Measurements from ENCODE around the gene GALNT1.

Gene GALNT1

DNA sequence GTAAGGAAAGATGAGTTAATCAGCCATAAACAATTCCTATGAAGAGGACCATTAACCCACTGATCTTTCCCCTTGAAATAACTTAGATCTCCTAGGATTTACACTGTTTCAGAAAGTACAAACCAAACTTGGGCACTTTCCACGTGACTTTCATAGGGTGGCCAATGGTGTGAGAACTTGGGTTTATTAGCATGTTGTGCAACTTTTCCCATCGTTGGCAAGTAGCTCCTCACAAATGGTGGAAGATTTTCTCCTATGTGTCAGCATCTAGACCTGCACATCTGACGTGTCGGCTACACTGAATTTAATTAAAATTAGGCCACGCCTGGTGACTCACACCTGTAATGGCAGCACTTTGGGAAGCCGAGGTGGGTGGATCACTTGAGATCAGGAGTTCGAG, 116.3 kb downstream of the GALNT1 start:
- no peaks in the 10 kb centered on the region for H3K27me3 Mint-ChIP-seq
- DNase-seq: no peak
- no peak for ATAC-seq
- H3K9me3 Mint-ChIP-seq: no peaks in the 10 kb centered on the region
- H3K27ac Mint-ChIP-seq: no peak overlapping the region
- no peaks in the 10 kb centered on the region for H3K4me1 Mint-ChIP-seq
- no peak overlapping the region for H3K4me3 Mint-ChIP-seq

DNA sequence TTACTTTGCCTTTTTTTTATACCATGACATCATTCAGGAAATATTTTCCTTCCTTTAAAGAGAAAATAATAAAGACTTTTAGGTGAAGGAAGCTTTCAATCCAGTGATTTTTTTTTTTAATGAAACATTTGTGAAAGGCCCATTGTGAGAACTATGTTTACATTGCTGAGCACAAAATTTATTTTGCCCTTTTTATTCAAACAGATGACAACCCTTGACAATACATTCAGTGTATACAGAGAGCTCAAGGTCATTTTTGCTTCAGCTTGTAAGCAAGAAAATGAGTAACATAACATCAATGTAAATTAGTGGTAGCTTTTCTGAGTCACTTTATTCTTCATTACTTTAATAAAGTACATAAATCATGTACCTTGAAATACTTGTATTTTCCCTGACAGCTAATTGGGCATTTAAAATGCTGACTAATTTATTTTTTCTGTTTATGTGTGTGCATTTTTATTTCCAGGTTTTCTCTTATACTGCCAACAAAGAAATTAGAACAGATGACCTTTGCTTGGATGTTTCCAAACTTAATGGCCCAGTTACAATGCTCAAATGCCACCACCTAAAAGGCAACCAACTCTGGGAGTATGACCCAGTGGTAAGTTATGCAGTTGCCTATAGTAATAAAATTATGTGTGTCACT, 121.6 kb downstream of the GALNT1 start:
- H3K9me3 Mint-ChIP-seq: no peaks in the 10 kb centered on the region
- no peak for ATAC-seq
- H3K27me3 Mint-ChIP-seq: no peaks in the 10 kb centered on the region
- no peak overlapping the region for H3K4me3 Mint-ChIP-seq
- no peaks in the 10 kb centered on the region for H3K4me1 Mint-ChIP-seq
- no peak for DNase-seq
- no peak overlapping the region for H3K27ac Mint-ChIP-seq

DNA sequence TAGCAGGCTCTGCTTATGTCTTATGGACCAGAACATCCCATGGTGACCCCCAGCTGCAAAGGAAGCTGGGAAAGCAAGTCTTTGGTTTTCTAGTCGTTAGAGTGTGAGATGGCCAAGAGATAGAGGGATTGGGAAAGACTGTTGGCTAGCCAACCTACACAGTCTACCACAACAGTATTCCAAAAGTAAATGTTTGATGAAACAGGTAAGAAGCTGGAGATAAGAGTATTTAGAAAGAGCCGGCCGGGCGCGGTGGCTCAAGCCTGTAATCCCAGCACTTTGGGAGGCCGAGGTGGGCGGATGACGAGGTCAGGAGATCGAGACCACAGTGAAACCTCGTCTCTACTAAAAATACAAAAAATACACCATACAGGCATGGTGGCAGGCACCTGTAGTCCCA, 124.4 kb downstream of the GALNT1 start:
- H3K27me3 Mint-ChIP-seq: no peaks in the 10 kb centered on the region
- H3K4me3 Mint-ChIP-seq: no peak overlapping the region
- no peaks in the 10 kb centered on the region for H3K9me3 Mint-ChIP-seq
- no peak overlapping the region for H3K27ac Mint-ChIP-seq
- DNase-seq (no peak), ATAC-seq (no peak)
- H3K4me1 Mint-ChIP-seq: no peaks in the 10 kb centered on the region

DNA sequence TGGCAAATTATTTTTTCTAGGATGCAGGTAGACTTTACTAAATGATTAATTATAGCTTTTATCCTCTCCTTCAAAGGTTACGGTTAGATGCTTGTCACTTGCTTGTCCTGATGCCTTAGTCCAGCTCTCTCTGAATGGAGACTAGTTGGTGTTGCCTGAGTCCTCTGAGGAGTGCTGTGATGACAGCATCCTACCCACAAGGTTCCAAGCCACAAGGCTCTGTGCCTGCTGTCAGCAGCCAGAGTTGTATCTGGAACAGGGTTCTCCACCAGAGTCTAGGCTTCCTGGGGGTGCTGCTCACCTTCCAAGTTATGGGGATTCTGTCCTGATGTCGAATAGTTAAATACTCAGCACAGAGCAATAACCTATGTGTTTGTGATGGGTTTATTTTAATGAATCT, 125.7 kb downstream of the GALNT1 start:
- DNase-seq (no peak), ATAC-seq (no peak)
- Mint-ChIP-seq H3K27ac (no peak overlapping the region), H3K27me3 (no peaks in the 10 kb centered on the region), H3K4me1 (no peaks in the 10 kb centered on the region), H3K9me3 (peaks cover 0 to 2% of the 10 kb centered on the region in 2 donors), H3K4me3 (no peak overlapping the region)

DNA sequence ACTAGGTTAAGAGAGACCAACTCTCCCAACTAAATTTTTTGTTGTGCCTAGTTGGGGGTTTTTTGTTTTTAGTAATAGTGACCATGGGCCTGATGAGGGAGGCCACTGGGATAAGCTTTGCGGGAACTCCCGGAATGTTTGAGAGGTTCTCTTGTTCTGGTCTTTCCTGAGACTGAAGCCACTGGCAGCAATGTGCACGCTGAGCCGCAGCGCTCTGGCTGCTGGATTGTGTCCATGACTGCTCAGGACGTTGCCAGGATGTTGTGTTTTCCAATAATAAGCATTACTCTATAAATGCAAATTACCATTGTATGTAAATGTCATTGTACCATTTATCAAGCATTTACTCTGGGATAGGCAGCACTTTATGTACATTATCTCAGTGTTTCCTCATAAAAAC, 126.1 kb downstream of the GALNT1 start:
- Mint-ChIP-seq H3K27me3 (no peaks in the 10 kb centered on the region), H3K9me3 (peaks cover 0 to 5% of the 10 kb centered on the region in 2 donors), H3K4me1 (no peaks in the 10 kb centered on the region), H3K27ac (no peak overlapping the region), H3K4me3 (no peak overlapping the region)
- ATAC-seq: no peak
- no peak for DNase-seq

DNA sequence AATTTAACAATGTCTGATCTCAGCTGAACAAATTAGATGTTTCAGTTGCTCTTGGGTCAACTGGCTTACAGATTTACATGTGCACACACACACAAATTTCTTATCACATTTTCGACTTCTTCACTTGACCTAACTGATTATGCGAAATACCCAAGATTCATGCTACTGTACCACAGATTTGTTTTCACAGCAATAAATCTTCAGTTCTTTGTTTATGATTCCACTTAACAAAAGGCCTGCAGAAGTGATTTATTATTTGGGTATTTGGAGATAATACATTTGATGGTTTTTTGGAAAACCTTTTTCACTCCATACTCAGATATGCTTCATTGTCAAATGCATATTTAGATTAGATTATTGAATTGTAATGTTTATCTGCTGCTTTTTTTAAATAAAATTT, 129.0 kb downstream of the GALNT1 start:
- H3K4me3 Mint-ChIP-seq: no peak overlapping the region
- DNase-seq (no peak), ATAC-seq (no peak)
- H3K27me3 Mint-ChIP-seq: no peaks in the 10 kb centered on the region
- H3K9me3 Mint-ChIP-seq: peaks cover 5 to 7% of the 10 kb centered on the region in 2 donors
- no peak overlapping the region for H3K27ac Mint-ChIP-seq
- H3K4me1 Mint-ChIP-seq: no peaks in the 10 kb centered on the region

DNA sequence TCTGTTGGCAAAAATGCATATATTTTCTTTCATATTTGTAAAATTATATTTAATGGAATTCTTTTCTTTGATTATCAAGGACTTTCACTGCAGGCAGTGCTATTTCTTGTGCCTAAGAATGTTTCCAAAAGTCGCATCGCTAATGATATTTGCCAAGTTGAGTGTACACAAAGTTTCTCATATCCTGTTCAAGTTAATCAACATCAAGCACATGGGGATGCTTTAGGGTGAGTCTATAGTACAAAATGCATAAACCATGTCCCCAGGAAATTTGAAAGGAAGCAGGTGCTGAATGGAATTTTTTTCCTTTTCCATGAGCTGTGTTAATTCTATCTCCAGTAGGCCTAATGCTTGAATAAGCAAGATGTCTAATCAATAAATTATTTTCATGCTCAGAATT, 129.7 kb downstream of the GALNT1 start:
- no peak overlapping the region for H3K27ac Mint-ChIP-seq

DNA sequence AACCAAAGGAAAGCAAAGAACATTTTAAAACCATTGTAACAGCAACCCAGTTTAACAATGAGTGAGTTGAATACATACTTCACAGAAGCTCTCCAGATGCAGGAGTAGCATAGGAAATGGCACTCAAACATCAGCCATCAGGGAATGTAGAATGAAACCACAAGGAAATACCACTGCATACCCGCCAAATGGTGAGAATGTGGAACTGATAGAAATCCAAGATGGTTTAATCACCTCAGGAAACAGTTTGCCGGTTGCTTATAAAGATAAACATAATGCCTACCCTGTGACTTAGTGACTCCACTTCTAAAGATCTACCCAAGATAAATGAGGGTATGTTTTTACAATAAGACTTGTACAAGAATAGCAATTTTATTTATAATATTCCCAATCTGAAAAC, 132.0 kb downstream of the GALNT1 start:
- Mint-ChIP-seq H3K27ac (no peak overlapping the region), H3K4me3 (no peak overlapping the region), H3K27me3 (no peaks in the 10 kb centered on the region), H3K4me1 (no peaks in the 10 kb centered on the region), H3K9me3 (peaks cover 22 to 24% of the 10 kb centered on the region in 2 donors)
- ATAC-seq (no peak), DNase-seq (no peak)

More for the DNA sequence above, 129.7 kb downstream of the GALNT1 start:
- Mint-ChIP-seq H3K9me3 (peaks cover 7 to 8% of the 10 kb centered on the region in 2 donors), H3K27me3 (no peaks in the 10 kb centered on the region), H3K4me1 (no peaks in the 10 kb centered on the region), H3K4me3 (no peak overlapping the region)
- ATAC-seq (no peak), DNase-seq (no peak)

DNA sequence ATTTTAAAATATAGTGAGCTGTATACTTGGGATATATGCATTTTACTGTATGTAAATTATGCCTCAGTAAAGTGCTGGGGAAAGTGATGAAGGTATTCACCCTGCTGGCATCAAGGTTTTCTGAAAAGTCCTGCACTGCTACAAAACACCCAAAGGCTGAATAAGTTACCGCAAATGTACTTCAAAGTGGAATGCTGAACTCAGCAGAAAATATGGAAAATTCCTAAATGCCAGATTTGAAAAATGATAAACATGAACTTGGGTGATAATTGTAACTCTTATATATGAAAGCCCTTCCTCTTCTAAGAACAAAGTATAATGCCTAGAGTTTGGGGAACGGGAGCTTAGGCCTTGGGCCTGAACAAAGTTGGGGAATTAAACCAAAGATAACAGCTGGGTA, 133.0 kb downstream of the GALNT1 start:
- Mint-ChIP-seq H3K9me3 (peaks cover 25% of the 10 kb centered on the region in 2 donors), H3K4me3 (no peak overlapping the region), H3K27me3 (no peaks in the 10 kb centered on the region), H3K27ac (peak overlapping the region in 1 of 2 donors; percentile 42), H3K4me1 (no peaks in the 10 kb centered on the region)
- no peak for DNase-seq
- no peak for ATAC-seq

DNA sequence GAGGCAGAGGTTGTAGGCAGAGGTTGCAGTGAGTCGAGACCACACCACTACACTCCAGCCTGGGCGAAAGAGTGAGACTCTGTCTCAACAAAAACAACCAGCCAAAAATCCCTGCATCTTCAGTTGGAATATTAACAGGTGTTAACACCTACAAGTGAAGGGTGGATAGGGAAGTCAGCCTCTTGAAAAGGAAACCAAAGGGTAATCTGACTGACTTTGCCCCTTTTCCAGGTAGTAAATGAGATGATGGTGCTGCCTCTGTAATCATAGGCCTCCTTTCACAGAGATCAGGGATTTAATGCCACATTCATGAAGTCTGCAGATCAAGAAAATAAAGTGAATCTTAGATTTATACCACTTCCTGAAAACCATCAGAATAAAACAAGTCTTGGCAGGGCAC, 133.6 kb downstream of the GALNT1 start:
- Mint-ChIP-seq H3K27me3 (no peaks in the 10 kb centered on the region), H3K4me1 (no peaks in the 10 kb centered on the region), H3K9me3 (peaks cover 25% of the 10 kb centered on the region in 2 donors), H3K27ac (peak overlapping the region in 1 of 2 donors; percentile 42), H3K4me3 (no peak overlapping the region)
- no peak for DNase-seq
- ATAC-seq: no peak

DNA sequence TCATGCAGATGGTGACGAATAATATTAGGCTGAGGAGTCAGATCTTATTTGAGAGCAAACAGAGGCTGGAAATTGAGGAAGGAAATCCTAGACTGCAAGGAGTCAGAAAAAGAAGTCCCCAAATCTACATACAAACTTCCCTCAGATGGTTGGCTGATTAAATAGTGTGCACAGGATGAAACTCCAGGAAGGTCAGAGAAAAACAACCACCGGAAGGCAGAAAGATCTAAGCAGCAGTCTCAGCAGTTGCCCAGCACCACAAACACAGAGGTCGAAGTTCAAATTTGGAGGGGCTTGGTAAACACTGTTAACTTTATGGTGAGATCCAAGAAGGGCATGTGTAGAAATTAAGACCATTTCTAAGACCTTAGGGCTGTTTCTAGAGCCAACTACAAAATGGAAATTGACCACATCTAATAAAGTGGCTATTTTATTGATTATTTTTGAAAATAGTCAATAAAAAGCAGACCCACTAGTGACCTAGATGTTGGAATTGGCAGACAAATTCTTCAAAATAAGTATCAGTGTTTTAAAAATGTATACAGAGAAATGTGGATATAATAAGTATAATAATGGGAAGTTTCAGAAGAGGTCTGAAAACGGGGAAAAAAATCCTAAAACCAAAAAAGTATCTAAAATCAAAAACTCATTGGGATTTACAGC, 134.8 kb downstream of the GALNT1 start:
- DNase-seq (no peak), ATAC-seq (no peak)
- Mint-ChIP-seq H3K27ac (no peak overlapping the region), H3K4me1 (no peaks in the 10 kb centered on the region), H3K4me3 (no peak overlapping the region), H3K9me3 (peaks cover 25 to 26% of the 10 kb centered on the region in 2 donors), H3K27me3 (peaks cover 2% of the 10 kb centered on the region)

DNA sequence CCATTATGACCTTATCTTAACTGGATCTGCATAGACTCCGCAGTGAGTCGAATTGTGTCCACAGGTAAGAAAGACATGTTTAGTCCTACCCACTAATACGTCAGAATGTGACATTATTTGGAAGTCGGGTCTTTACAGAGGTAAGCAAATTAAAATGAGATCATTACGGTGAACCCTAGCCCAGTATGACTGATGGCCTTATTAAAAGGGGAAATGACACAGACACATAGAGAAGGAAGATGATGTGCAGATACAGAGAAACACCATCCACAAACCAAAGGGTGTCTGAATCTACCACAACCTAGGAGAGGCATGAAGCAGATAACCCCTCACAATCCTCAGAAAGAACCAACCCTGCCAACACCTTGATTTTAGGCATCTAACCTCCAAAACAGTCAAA, 135.6 kb downstream of the GALNT1 start:
- H3K9me3 Mint-ChIP-seq: peaks cover 23 to 32% of the 10 kb centered on the region in 2 donors
- no peak for DNase-seq

DNA sequence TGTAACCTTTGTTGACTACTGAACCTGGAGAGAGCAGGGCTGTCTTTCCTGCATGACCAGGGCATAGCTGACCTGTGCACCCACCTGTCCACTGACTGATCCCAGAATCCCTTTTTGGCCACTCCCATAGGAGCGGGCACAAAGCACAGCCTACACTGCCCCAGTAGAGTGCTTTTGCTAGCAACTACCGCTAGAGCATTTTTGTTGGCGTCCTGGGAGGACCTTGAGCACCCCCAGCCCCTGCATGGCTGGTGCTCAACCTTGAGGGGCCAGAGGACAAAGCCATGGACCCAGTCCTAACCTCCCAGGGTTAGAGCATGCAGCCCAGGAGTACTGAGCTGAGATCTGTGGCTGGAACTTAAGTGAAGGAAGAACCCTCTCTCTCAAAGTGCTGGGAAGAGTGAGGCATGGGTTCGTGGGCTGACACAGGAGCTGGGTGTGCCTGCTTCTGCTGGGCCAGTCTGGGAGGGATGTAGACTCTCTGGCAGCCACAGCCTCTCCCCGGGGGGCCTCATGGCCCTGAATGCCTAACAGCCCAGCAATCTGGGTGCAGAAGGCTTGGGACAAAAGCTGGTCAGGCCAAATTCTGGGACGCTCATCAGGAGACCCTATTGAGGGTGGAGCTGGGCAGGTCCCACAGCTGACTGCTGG, 140.0 kb downstream of the GALNT1 start:
- ATAC-seq (no peak), DNase-seq (no peak)
- H3K4me3 Mint-ChIP-seq: no peak overlapping the region
- no peak overlapping the region for H3K27ac Mint-ChIP-seq
- no peaks in the 10 kb centered on the region for H3K4me1 Mint-ChIP-seq
- H3K9me3 Mint-ChIP-seq: peaks cover 23 to 24% of the 10 kb centered on the region in 2 donors
- H3K27me3 Mint-ChIP-seq: peaks cover 52% of the 10 kb centered on the region

More for the DNA sequence above, 135.6 kb downstream of the GALNT1 start:
- no peaks in the 10 kb centered on the region for H3K4me1 Mint-ChIP-seq
- peaks cover 11% of the 10 kb centered on the region for H3K27me3 Mint-ChIP-seq
- no peak overlapping the region for H3K27ac Mint-ChIP-seq
- H3K4me3 Mint-ChIP-seq: no peak overlapping the region
- ATAC-seq: no peak

DNA sequence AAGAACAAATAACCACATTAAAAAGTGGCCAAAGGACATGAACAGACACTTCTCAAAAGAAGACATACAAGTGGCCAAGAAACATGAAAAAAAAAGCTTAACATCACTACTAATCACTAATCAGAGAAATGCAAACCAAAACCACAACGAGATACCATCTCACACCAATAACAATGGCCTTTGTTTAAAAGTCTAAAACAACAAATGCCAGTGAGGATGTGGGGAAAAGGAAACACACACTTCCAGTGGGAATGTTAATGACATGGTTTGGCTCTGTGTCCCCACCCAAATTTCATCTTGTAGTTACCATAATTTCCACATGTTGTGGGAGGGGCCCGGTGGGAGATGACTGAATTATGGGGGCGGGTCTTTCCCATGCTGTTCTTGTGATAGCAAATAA, 147.1 kb downstream of the GALNT1 start:
- peaks cover 34% of the 10 kb centered on the region for H3K27me3 Mint-ChIP-seq
- ATAC-seq (no peak), DNase-seq (no peak)
- H3K27ac Mint-ChIP-seq: no peak overlapping the region
- no peak overlapping the region for H3K4me3 Mint-ChIP-seq
- peaks cover 21 to 31% of the 10 kb centered on the region in 2 donors for H3K9me3 Mint-ChIP-seq
- peaks cover 13% of the 10 kb centered on the region for H3K4me1 Mint-ChIP-seq

DNA sequence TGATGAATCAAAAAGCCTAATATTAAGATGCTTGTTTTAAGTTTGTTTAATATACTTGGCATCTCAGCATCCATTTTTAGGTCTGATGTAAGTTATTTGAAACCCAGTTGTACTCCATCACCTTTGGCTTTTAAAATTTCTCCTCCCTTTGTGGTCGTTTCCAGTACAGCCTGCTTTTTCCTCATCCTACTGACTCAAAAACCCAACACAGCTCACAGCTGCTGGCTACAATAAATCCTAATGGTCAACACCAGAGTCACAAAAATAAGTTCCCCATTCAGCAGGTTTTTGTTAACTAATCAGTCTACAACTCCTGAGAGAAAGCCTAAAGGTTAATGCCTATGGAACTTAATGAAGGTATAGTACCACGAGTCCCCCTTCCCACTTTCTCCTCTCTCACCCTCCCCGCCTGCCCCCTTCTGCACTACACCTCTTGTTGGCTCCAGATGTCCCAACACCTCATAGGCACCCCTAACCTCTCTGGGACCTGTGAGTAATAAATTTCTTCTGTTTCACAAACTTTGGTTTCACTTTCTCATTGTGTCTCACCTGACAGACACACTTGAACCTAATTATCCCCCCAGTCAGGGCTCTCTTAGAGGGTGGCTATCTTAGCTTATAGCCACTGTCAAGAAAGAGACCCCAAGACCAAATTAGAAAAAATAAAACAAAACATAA, 148.6 kb downstream of the GALNT1 start:
- DNase-seq (no peak), ATAC-seq (no peak)
- Mint-ChIP-seq H3K4me1 (peaks cover 13% of the 10 kb centered on the region), H3K27ac (no peak overlapping the region), H3K9me3 (peaks cover 21 to 31% of the 10 kb centered on the region in 2 donors), H3K4me3 (no peak overlapping the region), H3K27me3 (peaks cover 20% of the 10 kb centered on the region)

Data from stimulated activated naive CD8-positive, alpha-beta T cell treated with anti-CD3 and anti-CD28 coated beads, Interleukin-15, amount 100 ng/mL, for 72 hours (primary cell).